B cell (primary cell): Measurements from ENCODE around the gene WSB2.

Experiments used
- EZH2 ChIP-seq: IDR thresholded peaks from 2 replicates; pipeline ENCODE4 v1.6.1; 2012; ENCODE audit warnings: borderline replicate concordance, low read depth, mild to moderate bottlenecking, moderate library complexity, low read length; ENCODE audit not compliant: insufficient read depth, poor library complexity, severe bottlenecking
- TF ChIP-seq, protein P1 (sequence below): fragments of 200-600 bp; IDR thresholded peaks from one replicate; pipeline ENCODE4 v1.8.0; 2022; ENCODE audit warnings: antibody characterized with exemption, mild to moderate bottlenecking

DNA sequence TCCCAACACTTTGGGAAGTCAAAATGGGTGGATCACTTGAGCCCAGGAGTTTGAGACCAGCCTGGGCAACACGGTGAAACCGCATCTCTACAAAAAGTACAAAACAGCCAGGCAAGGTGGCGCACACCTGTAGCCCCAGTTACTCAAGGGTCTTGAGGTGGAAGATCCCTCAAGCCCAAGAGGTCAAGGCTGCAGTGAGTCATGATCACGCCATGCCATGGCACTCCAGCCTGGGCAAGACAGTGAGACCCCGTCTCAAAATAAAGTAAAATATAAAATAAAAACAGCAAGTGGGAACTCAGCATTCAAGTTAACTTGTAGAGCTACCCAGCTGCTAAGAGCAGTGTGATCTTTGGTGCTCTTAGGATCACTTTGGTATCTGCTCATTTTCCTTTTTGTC is 31.8 kb downstream of the WSB2 start:
- TF ChIP-seq, protein P1, sequence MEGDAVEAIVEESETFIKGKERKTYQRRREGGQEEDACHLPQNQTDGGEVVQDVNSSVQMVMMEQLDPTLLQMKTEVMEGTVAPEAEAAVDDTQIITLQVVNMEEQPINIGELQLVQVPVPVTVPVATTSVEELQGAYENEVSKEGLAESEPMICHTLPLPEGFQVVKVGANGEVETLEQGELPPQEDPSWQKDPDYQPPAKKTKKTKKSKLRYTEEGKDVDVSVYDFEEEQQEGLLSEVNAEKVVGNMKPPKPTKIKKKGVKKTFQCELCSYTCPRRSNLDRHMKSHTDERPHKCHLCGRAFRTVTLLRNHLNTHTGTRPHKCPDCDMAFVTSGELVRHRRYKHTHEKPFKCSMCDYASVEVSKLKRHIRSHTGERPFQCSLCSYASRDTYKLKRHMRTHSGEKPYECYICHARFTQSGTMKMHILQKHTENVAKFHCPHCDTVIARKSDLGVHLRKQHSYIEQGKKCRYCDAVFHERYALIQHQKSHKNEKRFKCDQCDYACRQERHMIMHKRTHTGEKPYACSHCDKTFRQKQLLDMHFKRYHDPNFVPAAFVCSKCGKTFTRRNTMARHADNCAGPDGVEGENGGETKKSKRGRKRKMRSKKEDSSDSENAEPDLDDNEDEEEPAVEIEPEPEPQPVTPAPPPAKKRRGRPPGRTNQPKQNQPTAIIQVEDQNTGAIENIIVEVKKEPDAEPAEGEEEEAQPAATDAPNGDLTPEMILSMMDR = no peak
- no peak for TF ChIP-seq EZH2
